ENCODE data around the gene MYOM1. TPM values are rescaled to one million over a fixed set of nuclear protein-coding genes. Genes with fewer than 3 reads are reported as not detected.
A peak's percentile ranks its signal among the peaks of the same experiment; 100 is the strongest.

The MYOM1 gene
- total RNA-seq (1 to 10 TPM in 1 of 2 experiments, under 1 TPM in 1; 0.74 to 1.5 TPM), total RNA-seq (0.14 to 19.5 (median 2.6) reads per million in 172 experiments)
- 3.0 TPM for polyA plus RNA-seq (2013, experiment 1 of 2)
- polyA plus RNA-seq (2013, experiment 2 of 2): 14.7 TPM

- no peak for DNase-seq
- Histone ChIP-seq H3K27me3 (ENCODE audit: control insufficient read depth in 1 of 2, insufficient read depth in 2 of 2, low read length in 2 of 2) (no peaks in the 10 kb centered on the region), H3K27ac (ENCODE audit: low read depth in 1 of 2, low read length in 2 of 2) (no peak within 1 kb of the TSS), H3K9me3 (ENCODE audit: control insufficient read depth in 1 of 2, insufficient read depth in 1 of 2, low read length in 2 of 2) (no peaks in the 10 kb centered on the region), H3K4me1 (ENCODE audit: insufficient read depth, low read length) (no peaks in the 10 kb centered on the region), H3K36me3 (ENCODE audit: insufficient read depth, low read length) (no peaks in the 10 kb centered on the region), H3K4me3 (ENCODE audit: low read length) (no peak within 1 kb of the TSS)
- peaks cover 5% of the 10 kb centered on the region for H3K4me1 Mint-ChIP-seq (ENCODE audit: low read depth)
- no peak for ATAC-seq (ENCODE audit: poor library complexity)
- ChIA-PET POLR2A (interaction anchor here (0.8 kb wide), 1 partner anchor 26 kb away, joined by 3 read pairs; no protein-coding TSS in a partner anchor), CTCF (interaction anchor here (1.5 kb wide), 1 partner anchor 26 kb away, joined by 4 read pairs; no protein-coding TSS in a partner anchor)
- H3K4me3 Mint-ChIP-seq: no peak within 1 kb of the TSS
- no peaks in the 10 kb centered on the region for H3K9me3 Mint-ChIP-seq
- intact Hi-C loops (cut with DNase I, micrococcal nuclease): loop anchor here in 1 of 2 experiments (5.0 kb wide), 1 partner anchor 57 kb away; no protein-coding TSS in a partner anchor
- no peaks in the 10 kb centered on the region for H3K36me3 Mint-ChIP-seq (ENCODE audit: low read depth)
- no peak within 1 kb of the TSS for H3K27ac Mint-ChIP-seq
- no peak for TF ChIP-seq CTCF (IDR thresholded peaks at IDR 0.05)
- H3K27me3 Mint-ChIP-seq: no peaks in the 10 kb centered on the region
Measured at GRCh38 chr18:3219631-3220335, at the start of gene MYOM1. TSS of gene MYOM1 (minus strand) at chr18:3219968. CDS start at chr18:3215223, 4,745 bp downstream.

DNA sequence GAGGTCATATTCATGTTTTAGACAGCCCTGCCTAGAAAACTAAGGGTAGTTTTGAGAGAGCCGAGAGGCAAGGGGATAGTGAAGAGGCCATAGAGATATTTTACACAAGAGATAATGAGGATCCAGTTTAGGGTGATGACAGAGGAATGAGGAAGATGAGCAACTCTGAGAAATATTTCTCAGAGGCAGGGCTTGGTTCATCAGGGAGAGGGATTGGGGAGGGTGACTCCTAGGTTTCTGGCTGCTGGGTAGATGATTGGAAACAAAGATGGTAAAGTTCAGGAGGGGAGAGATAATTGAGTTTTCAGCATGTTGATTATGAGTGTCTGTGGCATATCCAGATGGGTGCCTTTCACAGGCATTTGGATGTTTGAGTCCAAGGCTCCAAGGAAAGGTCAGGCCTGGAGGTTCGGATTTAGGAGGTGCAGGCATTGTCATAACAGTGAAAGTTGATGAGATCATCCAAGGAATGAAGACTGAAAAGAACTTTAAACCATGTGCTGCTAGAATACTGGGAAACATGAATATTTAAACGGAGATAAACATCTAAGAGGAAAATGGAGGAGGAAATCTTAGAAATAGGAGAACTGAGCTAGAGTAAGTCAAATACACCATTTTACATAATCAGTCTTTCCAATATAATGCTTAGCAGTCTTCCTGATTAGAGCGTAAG is 49.6 kb upstream of the MYOM1 start:
- Histone ChIP-seq H3K27me3 (ENCODE audit: control insufficient read depth in 1 of 2, insufficient read depth in 2 of 2, low read length in 2 of 2) (no peaks in the 10 kb centered on the region), H3K36me3 (ENCODE audit: insufficient read depth, low read length) (peaks cover 21% of the 10 kb centered on the region), H3K9me3 (ENCODE audit: control insufficient read depth in 1 of 2, insufficient read depth in 1 of 2, low read length in 2 of 2) (no peaks in the 10 kb centered on the region), H3K4me1 (ENCODE audit: insufficient read depth, low read length) (peaks cover 41% of the 10 kb centered on the region), H3K4me3 (ENCODE audit: low read length) (no peak overlapping the region), H3K27ac (ENCODE audit: low read depth in 1 of 2, low read length in 2 of 2) (peak overlapping the region in 1 of 2 donors; percentile 29)
- Mint-ChIP-seq H3K27ac (peak overlapping the region; percentile 74), H3K9me3 (no peaks in the 10 kb centered on the region), H3K36me3 (ENCODE audit: low read depth) (peaks cover 33% of the 10 kb centered on the region), H3K4me1 (ENCODE audit: low read depth) (peaks cover 79% of the 10 kb centered on the region), H3K4me3 (peak overlapping the region; percentile 49), H3K27me3 (no peaks in the 10 kb centered on the region)
- ChIA-PET CTCF (interaction anchor here (0.5 to 1.1 kb wide), 2 partner anchors 10 to 20 kb away, joined by 3 read pairs; no protein-coding TSS in a partner anchor), POLR2A (interaction anchor here (0.7 kb wide), 1 partner anchor 24 kb away, joined by 4 read pairs; no protein-coding TSS in a partner anchor)
- no peak for DNase-seq
- intact Hi-C loops (cut with DNase I, micrococcal nuclease): no loop called here
- ATAC-seq (ENCODE audit: poor library complexity): no peak
- TF ChIP-seq CTCF (IDR thresholded peaks at IDR 0.05): no peak

GRCh38 chr18:3268306-3268705 is 48.5 kb upstream of the MYOM1 start:
- H3K4me3 Mint-ChIP-seq: peak overlapping the region; percentile 36
- peaks cover 49% of the 10 kb centered on the region for H3K4me1 ChIP-seq (ENCODE audit: insufficient read depth, low read length)

More at GRCh38 chr18:3268306-3268705, 48.5 kb upstream of the MYOM1 start:
- ATAC-seq (ENCODE audit: poor library complexity): no peak
- Histone ChIP-seq H3K4me3 (ENCODE audit: low read length) (no peak overlapping the region), H3K27ac (ENCODE audit: low read depth in 1 of 2, low read length in 2 of 2) (peak overlapping the region in 1 of 2 donors; percentile 29), H3K9me3 (ENCODE audit: control insufficient read depth in 1 of 2, insufficient read depth in 1 of 2, low read length in 2 of 2) (no peaks in the 10 kb centered on the region), H3K36me3 (ENCODE audit: insufficient read depth, low read length) (peaks cover 10% of the 10 kb centered on the region), H3K27me3 (ENCODE audit: control insufficient read depth in 1 of 2, insufficient read depth in 2 of 2, low read length in 2 of 2) (no peaks in the 10 kb centered on the region)
- Mint-ChIP-seq H3K4me1 (ENCODE audit: low read depth) (peaks cover 89% of the 10 kb centered on the region), H3K27ac (peak overlapping the region; percentile 74), H3K36me3 (ENCODE audit: low read depth) (peaks cover 22% of the 10 kb centered on the region), H3K27me3 (no peaks in the 10 kb centered on the region), H3K9me3 (no peaks in the 10 kb centered on the region)
- no peak for DNase-seq
- intact Hi-C loops (cut with DNase I, micrococcal nuclease): no loop called here
- CTCF ChIA-PET: interaction anchor here (0.8 kb wide), 1 partner anchor 29 kb away, joined by 3 read pairs; no protein-coding TSS in a partner anchor
- POLR2A ChIA-PET: no interaction called here
- no peak for TF ChIP-seq CTCF (IDR thresholded peaks at IDR 0.05)

All from CD4-positive, alpha-beta T cell (primary cell).